HG03039 (cell line): ENCODE data around the gene HEXD.

Source experiments
- ATAC-seq: cut with Tn5 transposase; IDR thresholded peaks from one replicate; pipeline ENCODE4 v1.9.1; 2021; ENCODE audit warnings: mild to moderate bottlenecking, moderate library complexity; ENCODE audit not compliant: unreplicated experiment

HEXD gene

GRCh38 chr17:82414548-82415281 lies 3.4 kb upstream of the HEXD start:
- ATAC-seq, result no peak

- no peak for ATAC-seq
Measured at GRCh38 chr17:82415336-82415735, 2.8 kb upstream of the HEXD start.

GRCh38 chr17:82415786-82416185 lies 2.4 kb upstream of the HEXD start:
- ATAC-seq, result no peak

- no peak for ATAC-seq
Measured at GRCh38 chr17:82416264-82416663, 1.9 kb upstream of the HEXD start.

- ATAC-seq, result no peak
Measured at GRCh38 chr17:82416771-82417170, 1.4 kb upstream of the HEXD start.

- ATAC-seq, result no peak
Measured at GRCh38 chr17:82419540-82419939, 1.4 kb downstream of the HEXD start.

- ATAC-seq, result no peak
Measured at GRCh38 chr17:82424001-82424862, 6.1 kb downstream of the HEXD start.

- ATAC-seq, result no peak
Measured at GRCh38 chr17:82424863-82425159, 6.7 kb downstream of the HEXD start.

- ATAC-seq, result no peak
Measured at GRCh38 chr17:82428546-82428945, 10.4 kb downstream of the HEXD start.

GRCh38 chr17:82429824-82430223 lies 11.7 kb downstream of the HEXD start:
- no peak for ATAC-seq

GRCh38 chr17:82432017-82432416 lies 13.9 kb downstream of the HEXD start:
- ATAC-seq, result no peak

GRCh38 chr17:82433560-82434215 lies 15.5 kb downstream of the HEXD start:
- no peak for ATAC-seq

- no peak for ATAC-seq
Measured at GRCh38 chr17:82434216-82434565, 16.0 kb downstream of the HEXD start.

- ATAC-seq, result no peak
Measured at GRCh38 chr17:82435103-82435502, 17.0 kb downstream of the HEXD start.

GRCh38 chr17:82435601-82436583 lies 17.7 kb downstream of the HEXD start:
- ATAC-seq, result no peak

GRCh38 chr17:82436601-82437324 lies 18.6 kb downstream of the HEXD start:
- no peak for ATAC-seq

GRCh38 chr17:82437325-82437668 lies 19.1 kb downstream of the HEXD start:
- ATAC-seq, result no peak

GRCh38 chr17:82438401-82439193 lies 20.4 kb downstream of the HEXD start:
- ATAC-seq, result no peak

GRCh38 chr17:82439194-82439828 lies 21.2 kb downstream of the HEXD start:
- no peak for ATAC-seq
